CD4-positive, alpha-beta T cell treated with Interleukin-2 at 100 ng/mL for 4 hours (primary cell): ENCODE results near the gene ATXN1.
A peak's percentile ranks its signal among the peaks of the same experiment; 100 is the strongest.

Source experiments
- DNase-seq: peaks from one replicate; pipeline ENCODE4 v3.0.0-alpha.2; 2020; ENCODE audit warnings: low spot score

The ATXN1 gene

GRCh38 chr6:16331384-16332174 lies 429.7 kb downstream of the ATXN1 start:
- peak; percentile 71 for DNase-seq

- no peak for DNase-seq
Measured at GRCh38 chr6:16329233-16329632, 432.0 kb downstream of the ATXN1 start.

DNA sequence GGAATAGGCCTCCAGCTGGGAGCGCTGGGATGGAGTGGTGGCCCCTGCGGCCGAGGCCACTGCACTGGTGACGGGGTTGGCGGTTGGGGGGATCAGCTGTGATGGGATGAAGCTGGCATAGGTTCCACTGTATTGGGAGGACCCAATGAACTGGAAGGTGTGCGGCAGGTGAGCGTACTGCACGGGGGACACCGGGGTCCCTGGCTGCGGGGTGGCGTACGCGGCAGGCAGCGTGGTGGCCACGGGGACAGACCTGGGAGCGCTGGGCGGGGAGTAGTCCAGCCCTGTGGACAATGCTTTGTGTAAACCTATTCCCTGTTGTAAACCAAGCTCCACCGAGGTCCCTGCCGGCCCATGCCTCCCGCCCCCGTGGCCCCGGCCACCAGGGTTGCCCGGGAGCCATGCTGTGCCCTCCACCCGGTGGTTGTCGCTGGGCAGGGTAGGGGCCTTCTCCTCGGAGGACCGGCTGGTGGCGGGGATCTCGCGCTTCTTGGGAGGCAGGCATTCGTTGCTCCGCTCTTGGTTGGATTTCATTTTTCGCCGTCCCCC lies 433.4 kb downstream of the ATXN1 start:
- DNase-seq, result no peak

DNA sequence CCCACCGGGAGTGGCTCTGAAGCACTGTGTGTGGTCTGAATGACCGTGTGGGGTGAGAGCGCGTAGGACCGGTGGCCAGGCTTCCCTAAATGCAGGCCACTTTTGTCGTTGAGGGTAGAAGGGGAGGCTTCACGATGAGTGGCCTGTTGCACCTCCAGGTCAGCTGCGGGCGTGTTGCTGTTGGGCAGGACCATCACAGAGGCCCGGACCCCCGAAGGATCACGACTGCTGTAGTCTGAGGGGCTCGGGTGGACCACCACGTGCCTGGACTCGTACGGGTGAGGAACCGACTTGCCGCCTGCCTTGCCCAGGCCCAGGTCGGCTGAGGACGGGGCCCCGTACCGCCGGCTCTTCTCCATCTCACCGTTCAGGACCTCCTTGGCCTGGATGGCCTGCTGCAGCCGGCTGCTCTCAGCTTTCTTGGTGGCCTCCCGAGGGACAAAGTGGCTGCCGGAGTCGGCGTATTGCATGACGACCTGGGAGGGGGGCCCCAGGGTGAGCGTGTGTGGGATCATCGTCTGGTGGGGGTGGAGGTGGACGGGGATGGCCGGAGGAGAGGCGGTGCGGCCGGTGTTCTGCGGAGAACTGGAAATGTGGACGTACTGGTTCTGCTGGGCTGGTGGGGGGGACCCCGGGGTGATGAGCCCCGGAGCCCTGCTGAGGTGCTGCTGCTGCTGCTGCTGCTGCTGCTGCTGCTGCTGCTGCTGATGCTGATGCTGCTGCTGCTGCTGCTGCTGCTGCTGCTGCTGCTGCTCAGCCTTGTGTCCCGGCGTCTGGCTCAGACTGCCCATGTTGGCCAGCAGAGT lies 434.1 kb downstream of the ATXN1 start:
- DNase-seq, result no peak

DNA sequence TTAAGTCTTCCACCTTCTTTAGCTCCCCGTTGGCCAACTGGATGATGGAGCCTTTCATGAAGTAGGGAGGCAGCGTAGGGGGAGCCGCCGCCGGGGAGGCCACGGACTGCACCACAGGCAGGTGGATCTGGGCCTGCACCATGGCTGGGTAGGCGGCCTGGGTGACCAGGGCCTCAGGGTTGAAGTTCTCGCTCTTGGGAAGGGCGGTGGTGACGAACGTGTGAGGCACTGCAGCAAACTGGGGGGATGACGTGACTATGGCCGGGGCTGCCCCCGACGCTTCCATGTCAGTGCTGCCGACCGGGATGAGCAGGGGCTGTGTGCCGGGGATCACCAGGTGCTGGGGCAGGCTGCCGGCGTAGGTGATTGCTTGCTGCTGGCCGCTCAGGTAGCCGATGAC lies 434.7 kb downstream of the ATXN1 start:
- no peak for DNase-seq

DNA sequence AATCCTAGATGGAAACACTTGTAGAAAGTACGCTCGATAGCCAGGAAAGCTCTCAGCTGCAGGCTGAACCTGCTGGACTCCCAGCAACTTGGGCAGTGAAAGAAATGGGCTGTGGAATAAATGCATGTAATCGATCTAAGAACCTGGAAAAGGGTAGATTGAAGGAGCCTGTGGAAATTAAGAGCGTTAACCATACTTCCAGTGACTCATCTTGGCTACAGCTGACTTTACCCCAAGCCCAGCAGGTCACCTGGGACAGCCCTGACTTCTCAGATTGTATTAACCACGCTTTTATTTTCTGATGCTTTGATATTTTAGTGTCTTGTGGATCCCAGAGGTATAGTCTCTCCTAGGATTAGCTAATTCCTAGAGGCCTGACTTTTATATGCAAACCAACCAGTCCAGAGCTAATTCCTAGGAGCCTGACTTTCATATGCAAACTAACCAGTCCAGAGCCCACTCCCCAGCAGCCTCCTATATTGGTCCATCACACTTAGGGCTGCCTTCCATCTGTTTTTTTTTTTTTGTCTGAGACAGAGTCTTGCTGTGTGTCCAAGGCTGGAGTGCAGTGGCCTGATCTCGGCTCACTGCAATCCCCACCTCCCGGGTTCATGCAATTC lies 436.5 kb downstream of the ATXN1 start:
- no peak for DNase-seq

GRCh38 chr6:16324184-16324583 lies 437.1 kb downstream of the ATXN1 start:
- no peak for DNase-seq

DNA sequence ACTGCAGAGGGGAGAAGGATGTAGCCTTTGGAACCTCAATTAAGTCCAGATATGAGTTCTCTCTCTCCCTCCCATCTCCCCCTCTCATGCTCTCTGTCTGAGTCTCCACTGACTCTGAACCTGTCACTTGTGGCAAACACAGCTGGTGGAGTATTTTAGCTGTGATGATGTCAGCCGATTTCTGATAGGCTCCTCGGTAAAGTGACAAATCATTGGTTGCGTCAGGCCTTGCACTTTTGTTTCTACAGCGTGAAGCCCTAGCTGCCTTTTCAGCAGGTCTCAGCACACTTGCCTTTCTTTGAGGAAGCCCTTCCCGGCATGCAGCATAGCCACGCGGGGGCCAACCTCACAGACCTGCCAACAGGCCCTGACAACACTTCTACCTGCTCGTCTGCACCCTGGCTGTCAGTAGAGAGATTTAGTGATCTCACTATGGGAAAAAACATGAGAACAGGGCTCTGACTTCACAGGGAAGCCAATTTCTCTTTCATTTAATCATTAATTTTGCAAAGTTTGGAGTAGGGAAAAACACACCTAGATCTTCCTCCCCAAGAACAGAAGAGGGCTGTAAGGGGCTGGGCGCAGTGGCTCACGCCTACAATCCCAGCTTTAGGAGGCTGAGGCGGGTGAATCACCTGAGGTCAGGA lies 438.5 kb downstream of the ATXN1 start:
- DNase-seq, result peak; percentile 84

GRCh38 chr6:16321826-16322225 lies 439.4 kb downstream of the ATXN1 start:
- no peak for DNase-seq

DNA sequence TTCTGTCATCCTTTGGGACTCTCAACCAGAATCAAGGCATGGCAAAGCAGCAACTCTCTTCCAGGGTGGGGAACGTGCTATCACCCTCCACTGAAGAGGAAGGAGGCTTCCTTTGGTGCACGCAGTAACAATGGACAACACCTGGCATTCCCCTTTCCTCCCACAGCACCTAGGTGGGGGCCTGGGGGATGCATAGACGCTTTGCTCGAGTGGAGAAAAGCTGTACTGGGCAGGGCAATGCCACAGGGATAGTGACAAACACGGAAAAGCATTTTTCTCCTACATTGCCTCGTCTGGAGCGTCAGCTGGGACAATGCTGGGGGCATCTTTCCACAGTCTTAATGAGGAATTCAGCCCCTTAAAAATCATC lies 439.9 kb downstream of the ATXN1 start:
- DNase-seq, result no peak

DNA sequence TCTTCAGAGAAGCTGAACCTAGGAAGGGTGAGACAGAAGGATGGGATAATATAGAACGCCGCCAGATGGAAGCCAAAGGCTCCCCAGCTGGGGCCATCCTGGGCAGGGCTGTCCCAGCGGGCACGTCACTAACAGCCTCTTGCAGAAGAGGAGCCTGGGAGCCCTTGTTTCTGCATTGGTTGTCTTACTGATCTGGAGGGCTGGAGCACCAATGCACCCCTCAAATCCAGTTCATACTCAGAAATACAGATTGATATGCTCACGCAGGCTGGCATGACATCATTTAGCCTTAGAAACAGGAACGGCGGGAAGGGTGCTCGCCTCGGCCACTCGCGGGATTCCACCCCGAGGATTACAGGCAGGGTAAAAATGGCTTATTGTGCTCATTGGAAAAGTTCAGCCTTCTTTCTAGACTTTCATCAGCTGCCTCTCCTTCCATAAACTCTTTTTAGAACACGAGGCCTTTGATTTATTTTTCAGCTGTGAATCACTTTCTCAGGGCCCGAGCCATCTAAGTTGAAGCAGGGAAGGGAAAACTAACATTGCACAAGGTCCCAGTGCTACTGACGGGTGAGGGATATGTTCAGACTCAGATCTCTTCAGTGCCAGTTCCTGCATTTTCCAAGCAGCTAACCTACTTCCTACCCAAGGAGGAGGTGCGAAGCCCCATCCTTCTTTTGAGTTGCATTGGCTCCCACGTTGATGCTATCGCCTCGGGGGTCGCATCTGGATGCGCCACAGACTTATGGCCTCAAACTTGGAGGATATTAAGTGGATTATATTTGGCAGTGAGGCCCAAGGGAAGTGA lies 440.5 kb downstream of the ATXN1 start:
- no peak for DNase-seq

- peak; percentile 84 for DNase-seq
Measured at GRCh38 chr6:16319813-16320532, 441.3 kb downstream of the ATXN1 start.

DNA sequence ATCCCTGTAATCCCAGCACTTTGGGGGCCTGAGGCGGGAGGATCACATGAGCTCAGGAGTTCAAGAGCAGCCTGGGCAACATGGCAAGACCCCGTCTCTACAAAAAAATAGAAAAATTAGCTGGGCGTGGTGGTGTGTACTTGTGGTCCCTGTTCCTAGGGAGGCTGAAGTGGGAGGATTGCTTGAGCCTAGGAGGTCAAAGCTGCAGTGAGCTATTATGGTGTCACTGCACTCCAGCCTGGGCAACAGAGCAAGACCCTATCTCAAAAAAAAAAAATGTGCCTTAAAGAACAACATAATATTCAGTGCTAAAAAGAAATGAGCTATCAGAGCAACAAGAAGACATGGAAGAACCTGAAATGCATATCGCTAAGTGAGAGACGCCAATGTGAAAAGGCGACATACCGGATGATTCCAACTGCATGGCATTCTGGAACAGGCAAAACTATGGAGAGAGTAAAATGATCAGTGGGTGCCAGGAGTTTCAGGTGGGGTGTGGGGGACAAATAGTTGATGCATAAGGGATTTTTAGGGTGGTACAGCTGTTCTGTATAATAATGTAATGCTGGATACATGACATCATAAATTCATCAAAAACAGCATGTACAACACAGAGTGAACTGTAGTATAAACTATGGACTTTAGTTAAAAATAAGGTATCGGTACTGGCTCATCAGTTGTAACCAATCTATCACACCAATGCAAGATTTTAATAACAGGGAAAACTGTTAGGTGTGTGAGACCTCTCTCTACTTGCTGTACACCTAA lies 442.1 kb downstream of the ATXN1 start:
- no peak for DNase-seq

DNA sequence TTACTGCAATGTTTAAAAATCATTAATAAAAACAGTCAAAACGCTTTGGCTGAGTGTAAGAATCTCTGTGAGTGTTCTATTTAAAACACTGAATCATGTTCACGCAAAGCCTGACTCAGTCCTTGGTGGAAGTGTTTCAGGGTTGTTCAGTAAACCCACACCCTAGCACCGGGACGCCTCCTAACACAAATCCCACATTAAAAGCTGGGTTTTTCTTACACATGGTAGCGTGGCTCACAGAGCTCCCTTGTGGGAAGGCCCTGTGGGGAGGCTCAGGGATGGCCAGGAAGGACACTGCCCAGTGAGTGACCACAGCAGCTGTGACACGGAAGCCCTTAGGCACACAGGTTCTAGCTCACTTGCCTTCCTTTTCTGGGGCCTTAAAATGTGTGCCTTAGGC lies 442.7 kb downstream of the ATXN1 start:
- DNase-seq, result peak; percentile 52

DNA sequence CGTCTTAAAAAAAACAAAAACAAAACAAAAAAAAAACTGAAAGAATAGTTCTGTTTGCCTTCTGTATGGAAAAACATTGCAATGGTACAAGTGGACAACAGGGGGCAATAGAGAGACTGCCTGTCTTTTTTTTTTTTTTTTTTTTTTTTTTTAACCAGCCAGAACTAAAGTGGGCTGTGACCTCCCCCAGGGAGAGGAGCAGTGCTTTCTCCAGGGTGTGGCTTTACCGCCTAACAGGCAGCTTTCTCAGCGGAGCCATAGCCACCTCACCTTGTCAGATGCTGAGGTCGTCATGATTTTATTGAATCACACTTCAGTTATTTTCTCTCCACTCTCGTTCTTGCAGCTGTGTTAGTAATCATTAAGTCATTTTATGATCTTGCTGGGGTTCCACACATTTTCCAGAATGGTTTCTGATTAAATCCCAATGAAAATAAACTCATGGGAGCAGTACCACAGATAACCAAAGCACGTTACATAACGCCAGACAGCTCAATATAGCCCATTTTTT lies 444.5 kb downstream of the ATXN1 start:
- DNase-seq, result peak; percentile 61

- DNase-seq, result no peak
Measured at GRCh38 chr6:16314296-16314695, 447.0 kb downstream of the ATXN1 start.

DNA sequence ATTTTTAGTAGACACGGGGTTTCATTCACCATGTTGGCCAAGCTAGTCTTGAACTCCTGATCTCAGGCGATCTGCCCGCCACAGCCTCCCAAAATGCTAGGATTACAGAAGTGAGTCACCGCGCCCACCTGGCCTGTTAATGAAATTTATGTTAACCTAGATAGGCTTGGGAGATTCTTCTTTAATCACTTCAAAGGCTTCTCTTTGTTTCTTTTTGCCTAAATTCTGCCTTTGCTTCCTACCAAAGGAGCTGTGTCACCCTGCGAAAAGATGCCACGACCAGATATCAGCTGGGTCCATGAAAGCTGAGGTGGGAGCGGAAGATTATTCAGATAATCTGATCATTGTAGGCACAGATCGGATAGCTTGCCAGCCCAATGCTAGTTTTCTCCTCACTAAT lies 447.5 kb downstream of the ATXN1 start:
- no peak for DNase-seq

GRCh38 chr6:16311763-16312162 lies 449.5 kb downstream of the ATXN1 start:
- DNase-seq, result no peak

GRCh38 chr6:16306334-16306733 lies 454.9 kb downstream of the ATXN1 start:
- DNase-seq, result no peak

DNA sequence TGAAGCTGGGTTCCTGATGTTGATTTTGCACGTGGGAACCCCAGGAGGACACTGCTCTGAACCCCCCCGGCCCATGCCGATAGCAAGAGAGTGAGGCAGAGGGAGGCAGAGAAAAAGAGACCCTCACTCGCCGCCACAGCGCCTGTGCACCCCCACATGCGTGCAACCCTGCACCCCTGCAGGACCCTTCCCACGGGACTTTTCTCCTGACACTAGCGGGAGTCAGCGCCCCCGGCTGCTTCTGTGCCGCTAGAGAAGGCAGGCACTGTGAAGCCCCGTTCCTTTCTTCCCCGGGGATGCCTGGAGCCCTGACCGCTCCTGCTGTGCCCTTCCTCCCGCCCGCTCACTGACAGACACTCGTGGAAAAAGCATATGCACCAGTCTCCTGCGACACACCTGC lies 455.5 kb downstream of the ATXN1 start:
- DNase-seq, result no peak
